HG03045 (cell line): ENCODE results near the gene MMP1.

Experiments used
- ATAC-seq: cut with Tn5 transposase; IDR thresholded peaks from one replicate; pipeline ENCODE4 v1.9.1; 2021; ENCODE audit warnings: mild to moderate bottlenecking, moderate library complexity; ENCODE audit not compliant: unreplicated experiment

MMP1 gene

DNA sequence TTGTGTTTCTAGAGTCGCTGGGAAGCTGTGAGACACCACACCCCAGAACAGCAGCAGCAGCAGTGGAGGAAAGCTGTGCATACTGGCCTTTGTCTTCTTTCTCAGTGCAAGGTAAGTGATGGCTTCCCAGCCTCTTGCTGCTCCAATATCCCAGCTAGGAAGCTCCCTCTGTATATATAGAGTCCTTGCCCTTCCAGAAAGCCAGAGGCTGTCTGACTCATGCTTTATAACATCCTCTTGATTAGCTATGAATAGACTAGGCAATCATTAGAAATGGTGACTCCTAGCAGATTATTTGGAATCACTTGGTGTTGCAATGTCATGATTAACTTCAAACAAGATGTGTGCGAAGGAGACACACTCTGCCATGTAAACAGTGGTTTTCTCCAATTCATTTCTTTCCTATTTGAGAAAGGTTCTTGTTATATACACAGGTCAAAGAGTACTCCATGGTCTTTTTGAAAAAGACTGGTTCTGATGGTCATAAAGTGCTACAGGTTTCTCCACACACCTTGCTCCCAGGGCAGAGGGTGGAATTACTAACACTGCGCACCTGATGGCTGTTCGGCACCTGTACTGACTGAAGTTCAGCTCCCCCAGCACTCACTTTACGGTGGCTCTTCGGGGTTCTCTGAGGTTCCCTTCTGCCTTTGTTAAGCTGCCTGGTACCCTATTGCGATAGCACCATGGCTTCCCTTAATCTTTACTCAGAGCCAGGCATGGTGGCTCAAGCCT lies at the start of gene MMP1:
TSS of gene MMP1 (minus strand) at position 149 of the 735 bp plus-strand sequence. CDS start at position 81, 68 bp downstream.
- ATAC-seq: no peak

- no peak for ATAC-seq
These were observed 48.3 kb upstream of the MMP1 start for GRCh38 chr11:102846292-102846691.

GRCh38 chr11:102843489-102843888 lies 45.5 kb upstream of the MMP1 start, which contains the start of gene MMP3:
MMP3 (minus strand) TSS chr11:102843609; CDS start chr11:102843546, 63 bp downstream.
- ATAC-seq: no peak

DNA sequence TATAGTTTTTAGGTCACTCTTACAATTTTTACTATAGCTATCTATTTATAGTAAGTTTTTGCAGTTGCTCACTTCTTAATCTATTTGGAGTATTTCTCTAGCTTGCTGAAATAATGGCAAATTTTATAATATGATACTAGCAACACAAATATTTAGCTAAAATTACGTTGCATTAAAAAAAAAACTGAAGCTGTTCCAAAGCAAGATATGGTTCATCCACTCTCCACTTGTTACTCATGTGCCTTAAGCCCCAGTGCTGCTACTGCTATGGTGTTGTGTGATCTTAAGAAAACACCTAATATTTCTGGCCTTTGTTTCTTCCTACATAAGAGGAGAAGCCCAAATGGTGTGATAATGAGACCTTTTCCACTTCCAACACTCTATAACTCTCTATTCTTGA lies 45.0 kb upstream of the MMP1 start:
- no peak for ATAC-seq

GRCh38 chr11:102840018-102840417 lies 42.1 kb upstream of the MMP1 start:
- ATAC-seq: no peak

DNA sequence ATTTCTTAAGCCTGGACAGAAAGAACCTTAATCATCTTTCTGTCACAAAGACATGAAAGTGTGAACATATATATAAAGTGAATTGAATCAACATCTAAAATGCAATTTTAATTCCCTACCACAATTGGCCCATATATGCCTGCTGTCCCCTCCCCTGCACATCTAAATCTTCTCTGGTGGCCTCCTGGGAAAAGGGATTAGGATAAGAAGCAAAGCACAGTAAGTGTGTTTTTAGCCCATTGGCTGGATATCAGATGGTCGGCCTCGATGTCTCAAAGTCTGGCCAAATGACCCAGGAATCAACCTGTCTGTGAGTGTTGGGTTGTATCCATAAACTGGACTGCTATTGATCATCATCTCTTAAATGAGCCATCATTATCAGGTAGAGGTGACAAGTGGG lies 39.7 kb upstream of the MMP1 start:
- ATAC-seq: no peak

DNA sequence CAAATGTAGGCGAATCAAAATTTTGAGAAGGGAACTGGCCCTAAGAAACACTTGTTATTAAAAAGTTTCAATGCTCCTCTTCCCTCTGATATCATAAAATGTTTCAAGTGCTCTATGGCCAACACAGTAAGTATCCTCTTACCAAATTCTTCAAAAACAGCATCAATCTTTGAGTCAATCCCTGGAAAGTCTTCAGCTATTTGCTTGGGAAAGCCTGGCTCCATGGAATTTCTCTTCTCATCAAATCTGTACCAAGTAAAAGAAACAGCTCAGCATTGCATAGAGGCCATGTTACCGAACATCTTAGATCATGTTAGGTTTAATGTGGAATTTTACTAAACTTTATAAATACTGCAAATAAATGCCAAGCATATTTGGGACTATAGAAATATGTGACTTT lies 39.2 kb upstream of the MMP1 start:
- ATAC-seq: no peak

- no peak for ATAC-seq
These were observed 38.4 kb upstream of the MMP1 start for GRCh38 chr11:102836290-102836875.

- ATAC-seq: no peak
These were observed 35.8 kb upstream of the MMP1 start for GRCh38 chr11:102833731-102834130.

DNA sequence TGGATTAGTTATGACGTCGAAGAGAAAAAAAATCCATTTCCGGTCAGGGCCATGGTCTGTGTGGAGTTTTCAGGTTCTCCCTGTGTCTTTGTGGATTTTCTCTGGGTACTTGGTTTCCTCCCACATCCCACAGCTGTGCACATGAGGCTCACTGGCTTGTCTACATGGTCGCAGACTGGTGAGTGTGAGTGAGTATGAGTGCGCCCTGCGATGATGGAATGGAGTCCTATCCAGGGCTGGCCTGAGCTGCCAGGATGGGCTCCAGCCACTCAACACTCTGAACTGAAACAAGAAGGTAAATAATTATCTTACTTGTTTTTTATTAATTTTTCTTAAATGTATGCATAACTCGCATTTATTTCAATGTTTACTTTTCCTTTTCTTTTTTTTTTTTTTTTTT lies 34.7 kb upstream of the MMP1 start:
- ATAC-seq: no peak

DNA sequence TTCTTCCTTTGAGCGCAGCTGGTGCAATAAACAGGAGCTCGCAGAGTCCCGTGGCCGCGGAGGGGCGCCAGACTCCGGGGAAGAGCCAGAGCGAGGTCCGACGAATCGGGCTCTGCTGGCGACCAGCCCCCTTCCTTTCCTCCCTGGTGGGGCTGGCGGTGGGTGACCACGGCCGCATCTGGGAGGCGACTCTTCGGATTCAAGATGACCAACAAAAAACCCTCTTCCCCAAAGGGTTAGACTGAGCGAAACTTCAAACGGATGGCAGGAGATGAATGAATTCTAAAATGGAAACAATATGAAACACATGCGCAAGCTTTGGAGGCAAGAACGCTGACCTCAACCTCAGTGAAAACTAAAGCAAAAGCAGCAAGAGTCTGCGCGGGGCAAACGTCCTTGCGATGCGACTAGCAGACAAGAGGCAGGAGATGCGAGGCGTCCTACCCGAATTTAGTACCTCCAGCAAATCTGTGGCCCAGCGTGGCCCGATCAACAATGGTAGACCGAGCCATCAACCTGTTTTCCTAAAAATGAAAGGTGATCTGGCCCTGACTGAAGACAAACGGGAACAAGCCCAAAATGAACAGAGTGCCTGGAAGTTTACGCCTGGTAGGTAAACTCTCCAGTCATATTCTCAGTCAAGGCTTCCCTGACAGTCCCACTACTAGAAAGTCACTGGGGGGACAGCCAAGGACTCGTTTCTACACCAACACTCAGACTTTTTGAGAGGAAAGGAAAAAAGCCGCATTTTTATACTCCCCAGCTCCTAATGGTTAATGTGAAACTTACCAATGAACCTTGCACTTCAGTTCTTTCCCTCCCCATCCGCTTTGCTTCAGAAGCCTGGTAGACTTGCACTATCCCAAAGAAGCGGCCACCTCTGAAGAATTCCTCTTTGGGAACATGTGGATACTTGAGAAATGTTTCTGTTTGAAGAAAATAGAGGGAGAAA lies 33.8 kb upstream of the MMP1 start:
- no peak for ATAC-seq

DNA sequence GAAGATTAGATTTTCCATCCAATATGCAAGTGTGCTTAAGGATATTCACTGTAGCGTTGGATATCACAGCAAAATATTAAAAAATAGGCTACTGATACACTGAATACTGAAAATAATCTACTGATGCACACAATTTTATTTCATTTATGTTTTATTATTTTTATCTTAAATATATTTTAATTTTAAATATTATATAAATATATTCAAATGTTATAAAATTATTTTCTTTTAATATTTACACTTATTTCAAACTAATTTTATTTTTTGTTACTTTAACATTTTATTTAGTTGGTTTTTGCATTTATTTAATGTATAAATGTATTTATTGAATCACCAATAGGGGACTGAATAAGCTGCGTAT lies 33.1 kb upstream of the MMP1 start:
- no peak for ATAC-seq

DNA sequence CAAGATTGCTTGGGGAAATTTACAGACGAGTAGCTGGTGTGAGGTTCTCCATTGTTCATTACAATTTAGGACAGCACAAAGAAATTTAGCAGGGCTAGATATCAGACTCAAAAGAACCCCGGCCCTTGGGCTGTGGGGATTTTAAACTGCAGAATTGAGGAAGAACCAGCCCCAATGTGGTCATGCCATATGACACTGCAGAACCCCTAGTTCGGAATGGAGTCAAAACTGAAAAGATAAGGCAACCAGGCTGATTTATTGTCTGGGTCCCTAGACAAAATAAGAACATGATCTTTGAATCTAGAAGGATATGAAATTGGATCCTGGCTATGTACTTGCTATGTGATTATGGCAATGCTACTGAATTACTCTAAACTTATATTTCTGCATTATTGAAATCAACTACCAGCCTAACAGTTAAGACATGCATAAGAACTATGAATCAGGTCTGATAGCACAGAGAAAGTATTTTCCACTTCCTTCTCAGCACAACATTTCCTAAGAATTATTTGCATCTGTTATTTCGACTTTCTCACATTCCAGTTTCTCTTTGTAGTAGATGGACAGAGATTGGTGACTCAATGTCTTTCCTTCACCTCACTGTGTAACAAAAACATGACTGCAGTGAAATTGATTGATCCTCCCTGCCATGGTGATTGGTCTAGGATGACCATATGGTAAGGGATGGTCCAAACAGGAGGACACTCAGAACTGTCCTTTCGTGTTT lies 32.2 kb upstream of the MMP1 start:
- no peak for ATAC-seq

- no peak for ATAC-seq
These were observed 31.5 kb upstream of the MMP1 start for GRCh38 chr11:102829316-102830000.

DNA sequence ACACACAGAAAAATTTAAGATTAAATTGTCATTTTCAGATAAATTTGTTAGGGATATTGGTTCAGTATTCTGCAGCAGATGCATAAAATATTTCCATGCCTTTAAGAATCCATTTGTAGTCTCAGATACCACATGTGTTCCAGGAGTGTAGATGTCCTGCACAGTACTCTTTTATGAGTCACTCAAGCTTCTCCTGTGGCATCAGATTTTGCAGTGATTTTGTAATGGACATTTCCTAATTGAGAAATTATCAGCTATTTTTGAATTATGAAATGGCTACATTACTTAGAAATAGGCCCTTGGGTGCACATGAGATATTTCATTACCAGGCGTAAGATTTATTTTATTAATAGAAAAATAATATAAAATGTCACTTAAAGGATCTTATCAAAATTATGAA lies 26.6 kb upstream of the MMP1 start:
- no peak for ATAC-seq

GRCh38 chr11:102819491-102819890 lies 21.5 kb upstream of the MMP1 start:
- ATAC-seq: no peak

DNA sequence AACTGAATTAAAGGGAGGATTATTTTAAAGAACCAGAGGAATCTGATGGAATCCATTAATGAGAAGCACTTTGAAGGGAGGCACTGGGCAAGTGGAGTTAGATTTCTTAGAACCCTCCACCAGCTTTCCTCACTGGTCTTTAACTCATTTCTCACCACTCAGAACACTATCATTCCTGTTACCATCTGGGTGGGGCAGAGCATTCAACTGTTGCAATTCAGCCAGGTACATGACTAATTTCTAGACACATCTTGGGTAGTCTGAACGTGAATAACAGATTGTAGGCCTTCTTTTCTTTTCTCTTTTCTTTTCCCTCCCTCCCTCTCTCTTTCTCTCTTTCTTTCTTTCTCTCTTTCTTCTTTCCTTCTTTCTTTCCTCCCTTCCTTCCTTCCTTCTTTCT lies 15.5 kb upstream of the MMP1 start:
- no peak for ATAC-seq

- ATAC-seq: no peak
These were observed 14.2 kb upstream of the MMP1 start for GRCh38 chr11:102812188-102812587.

GRCh38 chr11:102810950-102811660 lies 13.1 kb upstream of the MMP1 start:
- no peak for ATAC-seq

DNA sequence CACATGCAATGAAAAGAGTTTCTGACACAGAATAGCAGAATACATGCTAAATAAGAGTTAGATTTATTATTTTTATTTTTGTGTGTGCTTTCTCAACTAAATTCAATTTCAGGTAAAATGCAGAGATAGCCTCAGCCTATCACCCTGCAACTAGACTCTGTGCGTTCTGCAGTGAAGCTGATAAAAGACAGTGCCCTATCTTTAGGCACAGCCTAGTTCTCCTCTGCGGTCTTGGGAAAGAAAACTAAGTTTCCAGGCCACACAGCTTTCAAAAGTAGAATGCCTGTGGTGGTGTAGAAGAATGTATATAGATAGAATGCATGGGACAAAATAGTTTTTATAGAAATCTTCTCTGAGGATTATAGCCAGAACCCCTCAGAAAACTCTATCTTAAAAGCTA lies 12.0 kb upstream of the MMP1 start:
- no peak for ATAC-seq
